Activated CD4-positive, alpha-beta memory T cell treated with anti-CD3 and anti-CD28 coated beads for 36 hours (primary cell): ENCODE data around the gene DMRT1. TPM values are rescaled to one million over a fixed set of nuclear protein-coding genes. Genes with fewer than 3 reads are reported as not detected.

Source experiments
- CTCF ChIA-PET: fragments of 350-600 bp; sonication (Branson Sonifier 250); formaldehyde crosslinking; loops from one replicate; lab custom pipeline; 2021; ENCODE audit warnings: antibody characterized with exemption, inconsistent platforms; lab: Charles Lee
- POLR2A ChIA-PET: fragments of 350-600 bp; sonication (Branson Sonifier 250); formaldehyde crosslinking; loops from one replicate; lab custom pipeline; 2021; ENCODE audit warnings: antibody characterized with exemption; lab: Charles Lee
- DNase-seq: peaks from one replicate; pipeline ENCODE4 v3.0.0-alpha.2; 2020
- H3K27ac Mint-ChIP-seq: one replicate; pipeline ENCODE4 v1.8.0; 2021; ENCODE audit warnings: mixed read lengths
- H3K27me3 Mint-ChIP-seq: one replicate; pipeline ENCODE4 v1.8.0; 2021; ENCODE audit warnings: mixed read lengths
- H3K36me3 Mint-ChIP-seq: one replicate; pipeline ENCODE4 v1.8.0; 2021; ENCODE audit warnings: mixed read lengths
- H3K4me1 Mint-ChIP-seq: one replicate; pipeline ENCODE4 v1.8.0; 2021; ENCODE audit warnings: low read depth, mixed read lengths
- H3K4me3 Mint-ChIP-seq: one replicate; pipeline ENCODE4 v1.8.0; 2021; ENCODE audit warnings: mild to moderate bottlenecking, mixed read lengths
- H3K9me3 Mint-ChIP-seq: one replicate; pipeline ENCODE4 v1.8.0; 2021; ENCODE audit warnings: mixed read lengths
- intact Hi-C: fragments of 100-400 bp; cut with micrococcal nuclease; formaldehyde crosslinking; loops from one replicate; pipeline ENCODE4 v1.15.1; 2023
- total RNA-seq, 2 experiments: library from RNA; stranded (reverse); gene quantifications; one replicate each; pipeline ENCODE4 v1.2.3, GENCODE V29; 2021

DMRT1 gene
- total RNA-seq, 2 experiments from 2014 or later: not detected

DNA sequence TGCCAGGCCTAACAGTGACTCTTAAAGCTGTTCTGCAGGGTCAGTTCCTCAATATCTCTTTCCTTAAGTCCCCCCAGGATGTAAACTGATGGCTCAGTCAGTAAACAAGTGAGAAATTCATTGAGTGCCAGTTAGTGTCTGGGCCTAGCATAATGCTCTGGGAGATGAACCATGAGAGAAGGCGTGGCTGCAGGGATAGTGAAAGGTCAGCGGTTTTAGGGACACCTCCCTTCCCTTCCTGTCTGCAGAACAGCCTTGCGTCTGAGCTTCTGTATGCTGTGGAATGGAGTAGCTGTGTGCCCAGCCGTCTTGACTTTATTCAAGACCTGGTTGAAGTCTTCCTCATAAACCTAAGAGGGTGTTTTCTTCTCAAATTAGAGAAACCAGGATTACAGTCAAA is 88.2 kb downstream of the DMRT1 start:
- intact Hi-C loops: no loop called here
- H3K27me3 Mint-ChIP-seq: peaks cover 10% of the 10 kb centered on the region
- DNase-seq: no peak
- no peak overlapping the region for H3K4me3 Mint-ChIP-seq
- no peak overlapping the region for H3K27ac Mint-ChIP-seq
- no peaks in the 10 kb centered on the region for H3K36me3 Mint-ChIP-seq
- ChIA-PET POLR2A (no interaction called here), CTCF (no interaction called here)
- no peaks in the 10 kb centered on the region for H3K4me1 Mint-ChIP-seq
- H3K9me3 Mint-ChIP-seq: no peaks in the 10 kb centered on the region

DNA sequence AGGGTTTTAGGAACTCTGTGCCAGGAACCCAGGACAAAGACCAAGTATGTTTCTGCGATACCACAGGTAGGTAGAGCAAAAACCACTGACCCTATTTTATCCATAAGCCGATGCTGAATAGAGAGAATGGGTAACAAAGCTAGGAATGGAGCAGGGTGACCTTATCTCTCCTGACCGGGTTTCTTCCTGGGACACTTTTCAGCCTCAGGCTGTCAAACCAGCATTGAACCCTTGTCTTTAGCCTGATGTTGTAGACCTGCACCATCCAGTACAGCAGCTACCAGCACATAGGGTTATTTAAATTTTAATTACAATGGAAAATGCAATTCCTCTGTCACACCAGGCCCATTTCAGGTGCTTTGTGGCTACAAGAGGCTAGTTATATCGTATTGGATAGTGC is 91.9 kb downstream of the DMRT1 start:
- Mint-ChIP-seq H3K4me3 (no peak overlapping the region), H3K36me3 (no peaks in the 10 kb centered on the region), H3K27me3 (peaks cover 38% of the 10 kb centered on the region), H3K4me1 (no peaks in the 10 kb centered on the region), H3K27ac (no peak overlapping the region), H3K9me3 (peaks cover 5% of the 10 kb centered on the region)
- ChIA-PET POLR2A (no interaction called here), CTCF (interaction anchor here (0.7 kb wide), 1 partner anchor 11 kb away, joined by 3 read pairs; no protein-coding TSS in a partner anchor)
- DNase-seq: no peak
- intact Hi-C loops: no loop called here

DNA sequence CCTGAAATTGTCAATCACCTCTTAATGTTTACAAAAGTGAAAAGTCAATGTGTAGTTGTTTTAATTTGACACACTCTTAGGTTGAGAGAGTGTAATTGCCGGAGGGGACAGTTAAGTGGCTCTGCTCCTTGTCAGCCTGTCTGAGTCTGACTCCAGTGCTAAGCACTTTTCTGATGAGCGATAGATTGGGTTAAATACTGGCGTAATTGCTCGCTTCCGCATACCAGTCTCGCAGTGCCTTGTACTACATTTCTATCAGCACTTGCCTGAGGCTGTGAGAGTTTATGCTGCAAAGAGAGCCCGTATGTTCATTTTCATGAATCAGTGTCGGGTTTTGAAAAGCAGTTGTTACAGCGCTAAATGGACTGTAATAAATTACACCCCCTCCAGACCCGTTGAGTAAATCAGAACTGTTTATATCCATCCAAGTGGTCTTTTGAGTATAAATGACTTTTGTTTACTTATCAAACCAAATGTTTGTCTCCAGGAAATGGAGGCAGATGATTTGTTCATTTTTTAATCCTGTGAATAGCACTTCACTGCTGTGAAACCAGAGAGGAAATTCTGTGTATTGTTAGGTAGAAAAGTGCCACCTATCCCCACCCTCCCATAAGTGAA is 94.0 kb downstream of the DMRT1 start:
- Mint-ChIP-seq H3K27ac (no peak overlapping the region), H3K27me3 (peaks cover 52% of the 10 kb centered on the region), H3K9me3 (peaks cover 7% of the 10 kb centered on the region), H3K4me1 (no peaks in the 10 kb centered on the region), H3K36me3 (no peaks in the 10 kb centered on the region), H3K4me3 (no peak overlapping the region)
- DNase-seq: no peak
- ChIA-PET POLR2A (no interaction called here), CTCF (interaction anchor here (1.0 to 1.4 kb wide), 2 partner anchors 9 kb away, joined by 3 to 4 read pairs; no protein-coding TSS in a partner anchor)
- intact Hi-C loops: no loop called here

- no peaks in the 10 kb centered on the region for H3K4me1 Mint-ChIP-seq
- no peak for DNase-seq
- POLR2A ChIA-PET: no interaction called here
- CTCF ChIA-PET: no interaction called here
- H3K4me3 Mint-ChIP-seq: no peak overlapping the region
- H3K27ac Mint-ChIP-seq: no peak overlapping the region
- intact Hi-C loops: no loop called here
- peaks cover 39% of the 10 kb centered on the region for H3K27me3 Mint-ChIP-seq
- peaks cover 4% of the 10 kb centered on the region for H3K9me3 Mint-ChIP-seq
- no peaks in the 10 kb centered on the region for H3K36me3 Mint-ChIP-seq
These were observed 101.5 kb downstream of the DMRT1 start for GRCh38 chr9:942805-943580.

- H3K4me1 Mint-ChIP-seq: no peaks in the 10 kb centered on the region
- H3K4me3 Mint-ChIP-seq: no peak overlapping the region
- CTCF ChIA-PET: interaction anchor here (1.3 to 1.4 kb wide), 2 partner anchors 53 to 62 kb away, joined by 3 read pairs; no protein-coding TSS in a partner anchor
- POLR2A ChIA-PET: no interaction called here
- intact Hi-C loops: no loop called here
- DNase-seq: no peak
- no peaks in the 10 kb centered on the region for H3K9me3 Mint-ChIP-seq
- no peak overlapping the region for H3K27ac Mint-ChIP-seq
- H3K27me3 Mint-ChIP-seq: peaks cover 33% of the 10 kb centered on the region
- H3K36me3 Mint-ChIP-seq: no peaks in the 10 kb centered on the region
These were observed 106.5 kb downstream of the DMRT1 start for GRCh38 chr9:947985-948384.

GRCh38 chr9:948497-948896 is 107.0 kb downstream of the DMRT1 start:
- Mint-ChIP-seq H3K27me3 (peaks cover 33% of the 10 kb centered on the region), H3K4me3 (no peak overlapping the region), H3K9me3 (no peaks in the 10 kb centered on the region), H3K27ac (no peak overlapping the region), H3K36me3 (no peaks in the 10 kb centered on the region), H3K4me1 (no peaks in the 10 kb centered on the region)
- ChIA-PET CTCF (interaction anchor here (1.3 kb wide), 1 partner anchor 52 kb away, joined by 3 read pairs; no protein-coding TSS in a partner anchor), POLR2A (no interaction called here)
- intact Hi-C loops: no loop called here
- DNase-seq: no peak

GRCh38 chr9:950139-950538 is 108.6 kb downstream of the DMRT1 start:
- no peaks in the 10 kb centered on the region for H3K36me3 Mint-ChIP-seq
- H3K27ac Mint-ChIP-seq: no peak overlapping the region
- no peaks in the 10 kb centered on the region for H3K4me1 Mint-ChIP-seq
- H3K27me3 Mint-ChIP-seq: peaks cover 27% of the 10 kb centered on the region
- H3K9me3 Mint-ChIP-seq: no peaks in the 10 kb centered on the region
- ChIA-PET CTCF (interaction anchor here (2.7 kb wide), 1 partner anchor 60 kb away, joined by 9 read pairs; no protein-coding TSS in a partner anchor), POLR2A (no interaction called here)
- DNase-seq: no peak
- no peak overlapping the region for H3K4me3 Mint-ChIP-seq
- intact Hi-C loops: no loop called here

- ChIA-PET POLR2A (no interaction called here), CTCF (no interaction called here)
- H3K27me3 Mint-ChIP-seq: peaks cover 16% of the 10 kb centered on the region
- no peaks in the 10 kb centered on the region for H3K4me1 Mint-ChIP-seq
- H3K9me3 Mint-ChIP-seq: no peaks in the 10 kb centered on the region
- H3K4me3 Mint-ChIP-seq: no peak overlapping the region
- intact Hi-C loops: no loop called here
- DNase-seq: no peak
- H3K27ac Mint-ChIP-seq: no peak overlapping the region
- H3K36me3 Mint-ChIP-seq: no peaks in the 10 kb centered on the region
These were observed 111.0 kb downstream of the DMRT1 start for GRCh38 chr9:952546-952945.

DNA sequence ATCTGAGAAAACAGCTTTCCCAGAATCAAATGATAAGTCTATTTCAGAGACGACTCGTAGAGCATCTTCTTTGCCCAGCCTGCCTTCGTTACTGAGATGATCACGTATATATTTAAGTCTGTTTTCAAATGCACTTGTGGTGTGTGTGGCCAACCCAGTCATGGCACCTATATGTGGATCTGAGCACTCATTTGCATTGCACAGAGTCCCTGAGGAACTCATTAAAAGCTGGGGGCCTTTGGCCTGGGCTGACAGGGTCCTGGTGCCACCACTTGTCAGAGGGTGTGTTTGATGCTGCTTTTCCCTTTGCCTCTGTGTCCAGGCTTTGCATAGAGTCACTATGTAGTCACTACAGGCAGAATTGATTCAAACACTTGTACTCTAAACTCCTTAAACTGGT is 117.6 kb downstream of the DMRT1 start:
- H3K27ac Mint-ChIP-seq: no peak overlapping the region
- intact Hi-C loops: no loop called here
- ChIA-PET CTCF (no interaction called here), POLR2A (no interaction called here)
- no peaks in the 10 kb centered on the region for H3K36me3 Mint-ChIP-seq
- H3K4me3 Mint-ChIP-seq: no peak overlapping the region
- no peaks in the 10 kb centered on the region for H3K9me3 Mint-ChIP-seq
- H3K4me1 Mint-ChIP-seq: no peaks in the 10 kb centered on the region
- DNase-seq: no peak
- H3K27me3 Mint-ChIP-seq: peaks cover 29% of the 10 kb centered on the region

DNA sequence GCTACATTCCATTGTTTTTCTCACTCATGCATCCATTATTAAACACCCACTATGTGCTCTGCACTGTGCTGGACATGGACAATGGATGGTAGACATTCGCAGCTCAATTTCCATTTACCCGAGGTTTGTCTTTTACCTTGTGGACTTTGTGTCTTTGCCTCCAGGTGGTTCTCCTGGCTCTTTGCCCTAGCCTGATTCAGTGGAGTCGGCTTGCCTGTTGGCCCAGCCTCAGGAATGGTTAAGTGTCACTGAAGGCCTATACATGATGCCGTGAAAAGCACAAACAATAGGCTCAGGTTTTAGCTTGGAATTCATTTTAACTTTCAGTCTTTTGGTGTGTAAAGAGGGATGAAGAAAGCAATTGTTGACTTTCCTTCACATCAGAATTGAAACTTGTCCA is 118.4 kb downstream of the DMRT1 start:
- intact Hi-C loops: no loop called here
- CTCF ChIA-PET: no interaction called here
- Mint-ChIP-seq H3K36me3 (no peaks in the 10 kb centered on the region), H3K4me1 (no peaks in the 10 kb centered on the region), H3K4me3 (no peak overlapping the region), H3K27ac (no peak overlapping the region), H3K27me3 (peaks cover 34% of the 10 kb centered on the region), H3K9me3 (no peaks in the 10 kb centered on the region)
- POLR2A ChIA-PET: no interaction called here
- no peak for DNase-seq

- H3K4me3 Mint-ChIP-seq: no peak overlapping the region
- DNase-seq: no peak
- CTCF ChIA-PET: no interaction called here
- no peak overlapping the region for H3K27ac Mint-ChIP-seq
- peaks cover 48% of the 10 kb centered on the region for H3K27me3 Mint-ChIP-seq
- POLR2A ChIA-PET: no interaction called here
- no peaks in the 10 kb centered on the region for H3K36me3 Mint-ChIP-seq
- intact Hi-C loops: no loop called here
- H3K4me1 Mint-ChIP-seq: no peaks in the 10 kb centered on the region
- no peaks in the 10 kb centered on the region for H3K9me3 Mint-ChIP-seq
These were observed 120.5 kb downstream of the DMRT1 start for GRCh38 chr9:962023-962422.

GRCh38 chr9:965497-965896 is 124.0 kb downstream of the DMRT1 start:
- CTCF ChIA-PET: interaction anchor here (0.7 to 1.1 kb wide), 2 partner anchors 16 to 40 kb away, joined by 3 read pairs; no protein-coding TSS in a partner anchor
- POLR2A ChIA-PET: interaction anchor here (1.4 kb wide), 1 partner anchor 13 kb away, joined by 3 read pairs; no protein-coding TSS in a partner anchor

More at GRCh38 chr9:965497-965896, 124.0 kb downstream of the DMRT1 start:
- Mint-ChIP-seq H3K9me3 (no peaks in the 10 kb centered on the region), H3K27me3 (peaks cover 70% of the 10 kb centered on the region), H3K4me1 (peaks cover 9% of the 10 kb centered on the region), H3K27ac (no peak overlapping the region), H3K4me3 (no peak overlapping the region), H3K36me3 (peaks cover 2% of the 10 kb centered on the region)
- no peak for DNase-seq
- intact Hi-C loops: loop anchor here (5.0 kb wide), 1 partner anchor 123 kb away; the partner anchor contains the start of gene DMRT1
